GM10248 (cell line): Measurements from ENCODE around the gene EPAS1.

ENCODE experiments used
- CTCF ChIA-PET: fragments of 300-600 bp; sonication (Branson Sonifier 250); formaldehyde crosslinking; extraction: SDS; loops from one replicate; lab custom pipeline; 2021; ENCODE audit warnings: antibody characterized with exemption; lab: Yijun Ruan, JAX
- POLR2A ChIA-PET: fragments of 350-650 bp; sonication (Branson Sonifier 250); formaldehyde crosslinking; extraction: SDS; loops from one replicate; lab custom pipeline; 2020; ENCODE audit warnings: antibody characterized with exemption; lab: Yijun Ruan, JAX
- DNase-seq: peaks from one replicate; pipeline ENCODE4 v3.0.0; 2012; ENCODE audit errors: extremely low spot score
- TF ChIP-seq, protein P1 (sequence below): IDR thresholded peaks from 2 replicates; pipeline ENCODE4 v1.5.1; 2012; ENCODE audit warnings: mild to moderate bottlenecking, low read depth; ENCODE audit errors: extremely low read depth, missing control alignments, control extremely low read depth

EPAS1 gene

DNA sequence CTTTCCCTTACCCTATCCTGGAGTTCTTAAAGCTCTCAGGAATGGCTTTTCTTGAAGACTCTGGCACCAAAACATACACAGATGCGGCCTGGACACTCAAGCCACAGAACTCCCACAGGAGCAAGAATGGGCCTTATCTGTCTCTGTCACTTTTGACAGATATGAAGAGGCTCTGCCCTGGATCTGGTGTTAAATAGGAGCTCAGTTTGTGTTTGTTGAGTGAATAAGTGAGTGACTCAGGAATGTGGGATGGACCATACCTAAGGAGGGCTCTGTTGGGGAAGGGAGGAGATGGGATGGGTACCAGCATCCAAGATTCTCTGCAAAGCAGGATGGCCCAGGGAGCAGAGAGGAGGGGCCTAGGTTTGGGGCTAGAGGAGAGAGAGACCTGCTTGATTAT, 33.9 kb upstream of the EPAS1 start:
- TF ChIP-seq, protein P1, sequence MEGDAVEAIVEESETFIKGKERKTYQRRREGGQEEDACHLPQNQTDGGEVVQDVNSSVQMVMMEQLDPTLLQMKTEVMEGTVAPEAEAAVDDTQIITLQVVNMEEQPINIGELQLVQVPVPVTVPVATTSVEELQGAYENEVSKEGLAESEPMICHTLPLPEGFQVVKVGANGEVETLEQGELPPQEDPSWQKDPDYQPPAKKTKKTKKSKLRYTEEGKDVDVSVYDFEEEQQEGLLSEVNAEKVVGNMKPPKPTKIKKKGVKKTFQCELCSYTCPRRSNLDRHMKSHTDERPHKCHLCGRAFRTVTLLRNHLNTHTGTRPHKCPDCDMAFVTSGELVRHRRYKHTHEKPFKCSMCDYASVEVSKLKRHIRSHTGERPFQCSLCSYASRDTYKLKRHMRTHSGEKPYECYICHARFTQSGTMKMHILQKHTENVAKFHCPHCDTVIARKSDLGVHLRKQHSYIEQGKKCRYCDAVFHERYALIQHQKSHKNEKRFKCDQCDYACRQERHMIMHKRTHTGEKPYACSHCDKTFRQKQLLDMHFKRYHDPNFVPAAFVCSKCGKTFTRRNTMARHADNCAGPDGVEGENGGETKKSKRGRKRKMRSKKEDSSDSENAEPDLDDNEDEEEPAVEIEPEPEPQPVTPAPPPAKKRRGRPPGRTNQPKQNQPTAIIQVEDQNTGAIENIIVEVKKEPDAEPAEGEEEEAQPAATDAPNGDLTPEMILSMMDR = no peak
- ChIA-PET POLR2A (no interaction called here), CTCF (interaction anchor here (1.7 kb wide), 1 partner anchor 10 kb away, joined by 7 read pairs; no protein-coding TSS in a partner anchor)
- no peak for DNase-seq

DNA sequence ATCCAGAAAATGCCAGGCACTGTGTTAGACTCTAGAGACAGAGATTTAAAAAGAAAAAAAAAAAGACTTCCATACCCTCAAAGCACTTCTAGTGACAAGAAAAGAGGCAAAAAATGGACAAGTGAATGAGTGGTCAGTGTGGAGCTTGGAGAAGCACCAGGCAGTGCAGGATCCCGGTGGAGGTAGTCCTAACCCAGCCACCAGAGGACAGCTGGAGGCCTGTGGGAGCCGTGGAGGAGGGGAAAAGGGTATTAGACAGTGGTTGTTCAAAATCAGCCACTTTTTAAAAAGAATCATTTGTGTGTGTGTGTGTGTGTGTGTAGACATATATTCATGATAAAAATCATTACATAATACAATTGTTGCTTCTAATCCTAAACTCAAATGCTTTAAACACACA, 32.8 kb upstream of the EPAS1 start:
- DNase-seq = no peak
- ChIA-PET POLR2A (no interaction called here), CTCF (interaction anchor here (1.2 to 1.7 kb wide), 2 partner anchors 9 to 20 kb away, joined by 3 to 7 read pairs; no protein-coding TSS in a partner anchor)
- TF ChIP-seq, protein P1 = no peak

DNA sequence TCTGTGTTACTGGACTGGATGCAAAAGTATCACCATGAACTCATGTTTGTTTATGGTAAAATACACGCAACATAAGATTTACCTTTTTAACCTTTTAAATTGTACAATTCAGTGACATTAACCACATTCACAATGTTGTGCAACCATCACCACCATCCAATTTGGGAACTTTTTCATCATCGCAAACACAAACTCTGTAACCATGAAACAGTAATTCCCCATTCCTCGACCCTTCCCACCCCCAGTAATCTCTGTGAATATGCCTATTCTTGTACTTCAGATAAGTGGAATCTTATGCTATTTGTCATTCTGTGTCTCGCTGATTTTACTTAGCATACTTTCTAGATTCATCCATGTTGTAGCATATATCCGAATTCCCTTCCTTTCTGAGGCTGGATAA, 31.1 kb upstream of the EPAS1 start:
- DNase-seq = no peak
- CTCF ChIA-PET = interaction anchor here (1.4 kb wide), 1 partner anchor 16 kb away, joined by 3 read pairs; no protein-coding TSS in a partner anchor

DNA sequence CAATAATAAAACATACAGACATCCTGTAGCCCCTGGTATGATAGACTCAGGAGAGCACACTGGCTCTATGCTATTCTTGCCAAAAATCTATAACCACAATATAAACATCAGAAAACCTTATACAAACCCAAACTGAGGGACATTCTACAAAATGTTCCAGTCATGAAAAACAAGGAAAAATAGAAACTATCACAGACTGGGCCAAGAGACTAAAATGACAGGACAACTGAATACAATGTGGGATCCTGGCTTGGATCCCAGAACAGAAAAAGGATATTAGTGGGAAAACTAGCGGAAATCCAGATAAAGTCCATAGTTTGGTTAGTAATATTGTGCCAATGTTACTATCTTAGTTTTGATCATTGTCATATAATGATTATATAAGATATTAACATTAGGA, 29.6 kb upstream of the EPAS1 start:
- ChIA-PET CTCF (interaction anchor here (1.4 kb wide), 1 partner anchor 14 kb away, joined by 3 read pairs; no protein-coding TSS in a partner anchor), POLR2A (no interaction called here)
- TF ChIP-seq, protein P1 = no peak
- no peak for DNase-seq

More for the DNA sequence above, 31.1 kb upstream of the EPAS1 start:
- POLR2A ChIA-PET = no interaction called here
- TF ChIP-seq, protein P1 = no peak

DNA sequence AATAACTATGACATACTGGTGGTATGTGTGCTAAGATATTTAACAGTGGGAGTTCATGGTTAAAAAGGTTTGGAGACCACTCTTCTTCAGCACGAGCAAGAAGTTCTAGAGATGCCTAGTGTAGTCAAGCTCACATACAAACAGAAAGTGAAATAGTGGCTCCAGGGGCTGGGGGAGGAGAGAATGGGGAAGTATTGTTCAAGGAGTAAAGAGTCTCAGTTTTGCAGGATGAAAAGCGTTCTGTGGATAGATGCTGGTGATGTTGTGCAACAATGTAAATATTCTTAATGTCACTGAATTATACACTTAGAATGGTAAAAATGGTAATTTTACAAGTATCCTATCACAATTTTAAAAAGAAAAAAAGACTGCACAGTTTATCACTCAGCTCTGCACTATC, 29.0 kb upstream of the EPAS1 start:
- POLR2A ChIA-PET = no interaction called here
- DNase-seq = no peak
- TF ChIP-seq, protein P1 = no peak
- CTCF ChIA-PET = no interaction called here

DNA sequence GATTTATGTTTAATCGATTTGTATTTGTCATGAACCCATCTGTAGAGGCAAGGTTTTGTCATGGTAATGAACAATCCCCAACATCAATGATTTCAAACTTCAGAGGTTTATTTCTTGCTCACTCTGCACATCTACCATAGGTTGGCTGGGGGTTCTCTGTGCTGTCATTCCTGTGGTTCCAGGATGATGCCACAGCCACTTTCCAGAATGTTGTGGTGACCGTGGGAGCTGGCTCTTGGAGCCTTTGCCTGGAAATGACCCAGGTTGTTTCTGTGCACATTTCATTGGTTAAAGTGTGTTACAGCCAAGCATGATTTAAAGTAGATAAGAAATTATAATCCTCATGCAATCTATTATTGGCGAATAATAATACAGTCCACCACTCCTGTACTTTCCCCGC, 28.2 kb upstream of the EPAS1 start:
- CTCF ChIA-PET = interaction anchor here (1.8 kb wide), 1 partner anchor 10 kb away, joined by 4 read pairs; no protein-coding TSS in a partner anchor
- no peak for DNase-seq
- POLR2A ChIA-PET = no interaction called here
- TF ChIP-seq, protein P1 = no peak
